Retinal pigment epithelial cell (primary cell): ENCODE data around the gene MAK.
"Not testable (repeated sequence)": the region's sequence is repeated elsewhere in the genome, so short reads cannot be mapped to it uniquely, and the experiment has no call there.

ENCODE experiments used
- DNase-seq: peaks from one replicate; pipeline ENCODE4 v3.0.0-alpha.2; 2010; ENCODE audit warnings: low read depth
- H3K4me3 ChIP-seq: 2 replicates; pipeline ENCODE4 v1.5.1; 2011; ENCODE audit warnings: mild to moderate bottlenecking, low read length, control low read depth, moderate library complexity
- CTCF ChIP-seq: conservative IDR thresholded peaks from 2 replicates; pipeline ENCODE4 v1.5.1; 2011; ENCODE audit warnings: low read depth, low read length, control low read depth, inconsistent platforms

Gene MAK

GRCh38 chr6:10831609-10832008, 6.7 kb downstream of the MAK start:
- no peak for TF ChIP-seq CTCF
- DNase-seq: no peak

GRCh38 chr6:10824819-10825218, 13.5 kb downstream of the MAK start:
- DNase-seq: no peak
- TF ChIP-seq CTCF: no peak
- H3K4me3 ChIP-seq: no peak overlapping the region

More at GRCh38 chr6:10831609-10832008, 6.7 kb downstream of the MAK start:
- H3K4me3 ChIP-seq: no peak overlapping the region

DNA sequence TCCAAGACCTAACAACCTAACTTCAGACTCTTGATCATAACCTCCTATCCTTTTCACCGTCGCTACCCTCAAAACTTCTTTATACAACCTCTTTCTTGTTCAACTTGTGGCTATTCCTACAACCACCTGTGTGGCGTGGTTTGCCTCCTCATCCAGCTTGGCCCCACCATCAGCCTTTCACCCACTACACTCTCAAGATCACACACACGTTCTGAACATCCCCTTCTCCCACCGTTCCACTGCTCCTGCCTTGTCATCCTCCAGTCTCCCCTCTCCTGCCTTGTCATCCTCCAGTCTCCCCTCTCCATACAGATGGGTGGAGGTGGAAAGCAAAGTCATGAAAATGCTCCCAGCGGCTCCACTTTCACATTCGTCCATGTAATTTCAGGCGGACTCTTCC, 14.0 kb downstream of the MAK start:
- no peak for TF ChIP-seq CTCF
- no peak overlapping the region for H3K4me3 ChIP-seq
- DNase-seq: no peak

GRCh38 chr6:10814176-10814575, 24.2 kb downstream of the MAK start:
- H3K4me3 ChIP-seq, DNase-seq: not testable (repeated sequence)

DNA sequence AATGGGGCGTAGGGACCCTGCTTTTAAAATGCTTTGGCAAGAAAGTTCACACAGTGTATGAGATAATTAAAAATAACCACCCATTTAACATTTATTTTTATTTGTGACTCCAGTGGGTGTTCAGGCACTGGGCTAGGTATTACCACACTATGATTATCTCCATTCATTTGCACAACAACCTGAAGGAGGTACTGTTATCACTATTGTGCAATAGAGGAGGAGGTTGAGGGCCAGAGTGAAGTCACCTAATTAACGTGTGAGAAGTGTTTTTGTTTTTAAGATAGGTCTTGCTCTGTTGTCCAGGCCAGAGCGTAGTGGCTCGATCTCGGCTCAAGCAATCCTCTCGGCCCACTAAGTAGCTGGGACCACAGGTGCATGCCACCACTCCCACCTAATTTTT, 29.2 kb downstream of the MAK start:
- DNase-seq: no peak
- no peak for TF ChIP-seq CTCF
- no peak overlapping the region for H3K4me3 ChIP-seq

DNA sequence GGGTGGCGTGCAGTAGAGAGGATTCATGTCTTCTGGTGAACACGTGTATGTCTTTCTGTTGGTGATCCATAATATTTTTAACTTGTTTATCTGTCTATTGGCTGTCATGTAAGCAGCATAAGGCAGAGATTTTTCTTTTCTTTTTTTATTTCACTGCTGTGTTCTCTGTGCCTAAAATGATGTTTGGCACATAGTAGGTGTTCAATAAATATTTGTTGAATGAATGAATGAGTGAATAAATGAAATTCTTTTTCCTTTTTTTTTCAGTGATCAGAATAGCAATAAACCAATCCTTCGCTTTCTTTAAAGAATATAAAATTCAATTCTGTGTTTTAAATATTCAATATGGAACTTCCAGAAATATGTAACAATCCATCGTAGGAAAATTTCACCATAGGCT, 30.0 kb downstream of the MAK start:
- H3K4me3 ChIP-seq: no peak overlapping the region
- TF ChIP-seq CTCF: no peak
- DNase-seq: no peak

- no peak overlapping the region for H3K4me3 ChIP-seq
- TF ChIP-seq CTCF: peak; percentile 100
- peak; percentile 6 for DNase-seq
These were observed 37.0 kb downstream of the MAK start for GRCh38 chr6:10801224-10801848.

- no peak overlapping the region for H3K4me3 ChIP-seq
- peak; percentile 3 for DNase-seq
- TF ChIP-seq CTCF: no peak
These were observed 37.5 kb downstream of the MAK start for GRCh38 chr6:10800810-10801209.
